ENCODE measurements around the gene HCN2.

The HCN2 gene

DNA sequence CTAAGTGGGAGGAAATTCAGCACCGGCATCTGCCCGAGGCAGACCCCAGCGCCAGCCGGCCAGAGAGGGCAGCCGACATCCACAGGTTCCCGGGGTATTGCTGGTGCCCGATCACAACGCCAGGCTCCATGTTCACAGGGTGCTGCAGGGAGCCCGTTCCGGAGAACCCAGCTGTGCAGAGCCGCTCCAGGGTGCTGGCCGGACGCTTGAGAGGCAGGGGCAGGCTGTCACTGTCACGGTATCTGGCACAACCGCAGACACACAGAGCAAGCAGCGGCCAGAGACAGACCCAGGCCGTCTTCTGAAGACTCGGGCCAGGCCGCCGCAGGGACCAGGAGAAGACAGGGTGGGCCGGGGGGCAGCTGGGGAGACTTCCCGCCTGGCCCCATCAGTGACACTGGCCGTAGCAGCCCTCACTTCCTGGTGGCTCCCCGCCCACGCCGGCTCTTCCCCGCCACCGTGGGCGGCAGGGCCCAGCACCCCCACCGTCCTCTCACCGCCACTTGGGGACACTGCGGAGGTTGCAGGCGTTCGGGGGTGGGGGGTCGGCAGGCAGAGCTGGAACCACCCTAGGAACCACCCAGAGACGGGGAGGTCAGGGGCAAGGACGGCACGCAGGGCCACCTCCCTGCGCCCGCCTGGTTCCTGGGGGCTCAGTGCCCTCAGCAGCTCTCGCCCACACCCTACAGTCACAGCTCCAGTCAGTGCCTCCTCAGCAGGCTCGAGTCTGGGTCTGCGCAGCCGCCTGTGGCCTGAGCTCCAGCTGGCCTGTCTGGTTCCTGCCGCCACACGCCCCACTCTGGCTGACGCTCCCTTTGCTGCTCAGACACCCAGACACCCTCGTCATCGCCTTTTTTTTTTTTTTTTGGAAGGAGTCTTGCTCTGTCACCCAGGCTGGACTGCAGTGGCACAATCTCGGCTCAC, 69.5 kb downstream of the HCN2 start:
- peak; percentile 62 for DNase-seq

DNA sequence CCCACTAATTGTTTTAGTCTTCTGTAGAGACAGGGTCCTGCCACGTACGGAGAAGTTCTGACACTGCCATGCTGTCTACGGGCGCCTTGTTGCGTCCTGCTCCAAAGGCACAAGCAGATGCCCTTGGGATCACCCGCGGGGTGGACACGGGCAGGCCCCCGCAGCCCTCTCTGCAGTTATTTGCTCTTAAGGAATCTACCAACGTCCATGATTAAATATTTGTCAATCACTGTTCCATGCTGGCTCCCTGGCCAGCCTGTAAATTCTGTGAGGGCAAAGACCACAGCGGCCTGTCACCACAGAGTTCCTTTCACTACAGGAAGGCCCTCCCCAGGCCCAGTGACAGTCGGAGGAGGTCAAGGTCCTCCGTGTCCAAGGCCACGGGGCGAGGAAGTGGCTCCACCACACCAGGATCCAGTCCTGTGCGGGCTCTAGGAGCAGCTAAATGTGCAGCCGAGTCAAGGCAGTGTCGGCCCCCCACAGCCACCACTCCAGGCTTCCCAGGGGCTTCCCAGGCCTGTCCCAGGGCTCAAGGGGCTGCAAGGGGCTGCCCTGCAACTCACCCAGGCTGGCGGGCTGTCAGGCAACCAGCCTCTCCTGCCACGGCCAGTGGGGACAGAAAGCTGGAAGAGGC, 71.2 kb downstream of the HCN2 start:
- no peak for DNase-seq

DNA sequence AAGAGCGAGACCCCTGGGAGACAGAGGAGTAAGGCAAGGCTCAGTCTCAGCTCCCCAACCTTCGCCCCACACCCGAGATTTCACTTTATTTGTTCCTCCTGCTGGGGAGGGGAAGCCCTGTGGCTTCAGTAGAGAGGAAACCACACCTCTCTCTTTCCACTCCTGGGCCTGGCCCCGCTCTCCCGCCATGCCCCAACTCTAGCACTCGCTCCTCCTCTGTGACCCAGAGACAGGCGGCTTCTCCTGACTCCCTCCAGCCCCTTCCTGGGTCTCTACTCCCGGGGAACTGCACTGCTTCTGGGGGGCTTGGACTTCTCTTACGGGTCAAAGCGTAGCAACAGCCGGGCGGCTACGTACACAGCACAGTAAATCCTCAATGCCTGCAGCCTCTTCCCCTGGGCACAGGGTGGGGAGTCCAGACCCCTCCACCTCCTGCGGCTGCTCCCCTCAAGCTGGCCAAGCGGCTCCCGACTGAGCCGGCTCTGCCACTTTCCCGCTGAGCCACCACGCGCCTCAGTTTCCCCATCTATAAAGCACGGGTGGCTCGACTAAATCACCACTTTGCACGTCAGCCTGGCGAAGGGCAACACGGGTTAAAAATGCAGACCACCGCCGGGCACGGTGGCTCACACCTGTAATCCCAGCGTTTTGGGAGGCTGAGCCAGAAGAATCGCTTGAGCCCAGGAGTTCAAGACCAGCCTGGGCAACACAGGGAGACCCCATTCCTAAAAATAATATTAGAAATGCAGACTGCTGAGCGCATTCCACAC, 71.9 kb downstream of the HCN2 start:
- DNase-seq: peak; percentile 70

DNA sequence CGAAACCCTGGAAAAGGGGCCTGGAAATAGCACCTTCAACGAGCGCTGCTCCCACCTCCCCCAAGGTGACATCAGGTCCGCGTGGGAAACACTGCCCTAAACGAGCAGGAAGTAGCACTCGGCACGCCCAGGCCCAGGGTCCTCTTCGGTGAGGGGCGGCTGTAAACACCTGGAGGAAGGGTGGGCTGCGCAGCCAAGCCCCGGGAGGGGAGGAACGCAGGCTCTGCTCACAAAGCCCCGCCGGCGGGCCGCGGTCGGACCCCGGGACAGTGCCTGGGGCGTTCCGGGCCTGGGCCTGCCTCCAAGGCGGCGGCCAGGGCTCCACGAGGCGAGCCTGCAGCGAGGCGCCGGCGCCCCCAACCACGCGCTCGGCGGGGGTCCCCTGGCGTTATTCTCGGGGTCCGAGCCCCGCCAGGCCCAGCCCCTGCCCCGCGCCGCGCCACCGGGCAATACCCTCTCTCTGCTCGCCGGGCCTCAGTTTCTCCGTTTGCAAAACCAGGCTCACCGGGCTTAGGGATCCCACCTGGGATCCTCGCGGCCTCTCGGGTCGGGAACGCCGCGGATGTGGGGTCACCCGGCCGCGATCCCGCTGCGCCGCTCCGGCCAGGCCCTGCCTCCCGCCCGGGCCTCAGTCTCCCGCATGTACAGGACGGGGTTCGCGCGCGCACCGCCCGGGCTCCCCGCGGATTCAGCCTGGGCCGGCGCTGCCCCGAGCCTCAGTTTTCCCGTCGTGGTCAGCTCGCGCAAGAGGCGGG, 72.7 kb downstream of the HCN2 start:
- DNase-seq: peak; percentile 68

DNA sequence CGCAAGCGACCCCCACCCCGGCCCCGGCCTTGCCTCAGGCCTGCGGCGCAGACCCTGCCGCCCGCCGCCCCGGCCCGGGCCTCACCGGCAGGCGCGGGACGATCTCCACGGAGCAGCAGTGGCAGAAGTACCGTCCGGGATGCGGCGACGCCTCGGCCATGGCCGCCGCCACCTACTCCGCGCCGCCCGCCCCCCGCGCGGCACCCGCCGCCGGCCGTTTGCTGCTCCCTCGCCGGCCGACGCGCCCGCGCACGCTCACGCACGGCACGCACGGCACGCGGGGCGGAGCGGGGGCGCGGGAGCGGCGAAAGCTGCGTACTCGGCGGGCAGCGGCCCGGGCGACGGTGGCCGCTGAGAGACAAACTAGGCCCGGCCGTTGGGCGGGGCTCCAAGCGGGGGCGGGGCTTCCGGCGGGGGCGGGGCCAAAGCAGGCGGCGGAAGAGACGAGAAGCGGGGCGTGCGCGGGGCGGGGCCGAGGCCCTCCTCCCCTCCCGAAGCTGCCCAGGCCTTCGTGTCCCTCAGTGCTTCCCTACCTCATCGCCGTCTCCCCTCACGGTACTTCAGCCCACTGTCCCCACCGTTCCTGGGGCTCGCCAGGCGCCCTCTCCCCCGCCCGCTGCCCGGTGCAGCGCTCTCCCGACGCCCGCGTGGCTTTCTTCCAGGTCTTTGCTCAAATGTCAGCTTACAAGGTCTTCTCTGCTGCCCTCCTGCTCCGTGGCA, 73.4 kb downstream of the HCN2 start, which contains the start of gene RNF126:
TSS of gene RNF126 (minus strand) at position 253 of the 720 bp plus-strand sequence. CDS start at position 160, 93 bp downstream.
- peak; percentile 95 for DNase-seq

DNA sequence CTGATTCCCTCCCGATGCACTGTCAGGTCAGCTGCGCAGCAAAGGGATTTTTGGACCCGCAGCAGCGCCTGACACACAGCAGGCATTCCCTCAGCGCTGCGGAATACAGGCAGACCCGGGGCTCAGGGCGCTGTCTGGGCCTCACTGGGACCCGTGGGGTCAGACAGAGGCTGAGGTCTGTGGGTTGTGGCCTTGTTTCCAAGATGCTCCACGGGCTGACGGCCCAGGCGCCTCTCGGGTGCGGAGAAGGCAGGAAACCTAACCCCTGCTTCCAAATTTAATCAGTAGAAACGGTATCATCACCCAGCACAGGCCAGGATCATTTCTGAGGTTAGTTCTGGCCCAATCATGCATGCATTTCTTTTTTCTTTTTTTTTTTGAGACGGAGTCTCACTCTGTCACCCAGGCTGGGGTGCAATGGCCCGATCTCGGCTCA, 74.0 kb downstream of the HCN2 start:
- DNase-seq: no peak

DNA sequence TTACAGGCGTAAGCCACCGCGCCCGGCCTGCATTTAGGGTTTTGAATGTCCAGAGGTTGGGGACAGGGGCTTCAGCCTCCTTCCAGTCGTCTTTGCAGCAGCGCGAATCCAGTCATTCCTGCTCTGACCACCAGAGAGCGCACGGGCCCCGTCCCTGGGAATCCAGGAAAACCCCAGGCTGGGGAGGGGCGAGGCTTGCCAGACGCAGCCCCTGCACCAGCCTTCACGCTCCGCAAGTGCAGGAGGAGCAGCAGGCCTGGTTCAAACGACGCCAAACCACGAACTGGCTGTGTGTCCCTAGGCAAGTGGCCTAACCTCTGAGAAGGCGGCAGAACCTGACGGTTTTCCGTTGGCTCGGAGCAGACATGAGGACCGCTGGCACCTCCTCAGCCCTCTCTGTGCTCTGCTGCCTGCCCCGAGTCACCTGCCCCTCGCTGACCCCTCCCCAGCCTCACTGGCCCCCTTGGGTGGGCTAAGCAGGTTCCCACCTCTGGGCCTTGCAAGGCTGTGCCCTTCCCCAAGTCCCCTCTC, 75.3 kb downstream of the HCN2 start:
- peak; percentile 85 for DNase-seq
